GM18511 (cell line): ENCODE measurements around the gene MRRF.

Source experiments
- ATAC-seq: cut with Tn5 transposase; IDR thresholded peaks from one replicate; pipeline ENCODE4 v1.9.1; 2021; ENCODE audit warnings: mild to moderate bottlenecking, moderate library complexity; ENCODE audit not compliant: unreplicated experiment

Gene MRRF

GRCh38 chr9:122376796-122377195 lies 112.1 kb downstream of the MRRF start:
- ATAC-seq, result no peak

- no peak for ATAC-seq
These were observed 112.8 kb downstream of the MRRF start for GRCh38 chr9:122377241-122378164.

- no peak for ATAC-seq
These were observed 113.6 kb downstream of the MRRF start for GRCh38 chr9:122378236-122378635.

DNA sequence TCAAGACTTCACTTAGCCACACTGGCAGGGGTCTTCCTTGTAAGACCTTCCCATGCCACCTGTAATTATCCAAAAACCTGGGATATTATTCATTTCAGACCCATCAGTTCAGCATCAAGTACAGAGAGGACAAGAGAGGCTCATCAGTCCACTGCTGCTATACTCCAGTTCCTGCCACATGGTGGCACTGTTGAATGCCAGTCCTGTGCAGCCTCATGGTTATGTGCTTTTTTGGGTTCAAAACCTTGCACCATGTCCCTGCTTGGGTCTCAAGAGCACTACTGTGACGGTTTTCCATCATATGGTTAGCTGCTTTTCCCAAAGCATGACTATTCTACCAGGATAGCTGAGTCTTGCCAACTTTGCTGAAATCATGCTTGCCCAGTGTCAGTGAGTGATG lies 114.7 kb downstream of the MRRF start:
- ATAC-seq, result no peak

GRCh38 chr9:122380293-122380692 lies 115.6 kb downstream of the MRRF start:
- ATAC-seq, result no peak
